Gastroesophageal sphincter (tissue), 3 donors: ENCODE data around the gene TOMM40.

ENCODE experiments used
- EP300 ChIP-seq: sonication (generic); formaldehyde crosslinking; IDR thresholded peaks from one replicate; pipeline ENCODE4 v1.6.1; 2017; ENCODE audit warnings: antibody characterized with exemption, mild to moderate bottlenecking
- POLR2A ChIP-seq, 2 donors: fragments of 450-650 bp; IDR thresholded peaks; one replicate each; pipeline ENCODE4 v1.6.1; 2017; ENCODE audit warnings: antibody characterized with exemption in 2 of 2, mild to moderate bottlenecking in 2 of 2, moderate library complexity in 1 of 2
- POLR2AphosphoS5 ChIP-seq: sonication (generic); formaldehyde crosslinking; IDR thresholded peaks from one replicate; pipeline ENCODE4 v1.6.1; 2017; ENCODE audit warnings: antibody characterized with exemption
- TF ChIP-seq, protein P1 (sequence below), 4 experiments: fragments of 200-600 bp in 2 of 4; fragments of 450-650 bp in 2 of 4; sonication (generic) in 1 of 4; IDR thresholded peaks; one replicate each; pipeline ENCODE4 v1.5.1; 2017 to 2019; ENCODE audit warnings: antibody characterized with exemption in 4 of 4, mild to moderate bottlenecking in 2 of 4, moderate library complexity in 2 of 4

DNA sequence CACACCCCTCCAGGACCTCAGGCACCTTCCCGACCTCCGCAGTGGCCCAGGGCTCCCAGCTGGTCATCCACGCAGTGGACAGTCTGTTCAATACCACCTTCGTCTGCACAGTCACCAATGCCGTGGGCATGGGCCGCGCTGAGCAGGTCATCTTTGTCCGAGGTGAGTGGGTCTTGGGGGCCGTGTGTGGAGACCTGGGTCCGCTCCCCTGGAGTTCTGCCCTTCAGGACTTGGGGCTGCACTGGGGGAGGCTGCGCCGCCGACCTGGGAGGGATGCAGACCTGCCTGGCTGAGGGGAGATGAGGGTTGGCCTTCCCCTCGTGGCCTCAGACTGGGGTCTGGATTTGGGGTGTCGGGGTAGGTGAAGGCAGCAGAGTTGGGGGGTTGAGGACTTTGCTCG, 16.7 kb upstream of the TOMM40 start:
- no peak for TF ChIP-seq EP300
- TF ChIP-seq, protein P1, sequence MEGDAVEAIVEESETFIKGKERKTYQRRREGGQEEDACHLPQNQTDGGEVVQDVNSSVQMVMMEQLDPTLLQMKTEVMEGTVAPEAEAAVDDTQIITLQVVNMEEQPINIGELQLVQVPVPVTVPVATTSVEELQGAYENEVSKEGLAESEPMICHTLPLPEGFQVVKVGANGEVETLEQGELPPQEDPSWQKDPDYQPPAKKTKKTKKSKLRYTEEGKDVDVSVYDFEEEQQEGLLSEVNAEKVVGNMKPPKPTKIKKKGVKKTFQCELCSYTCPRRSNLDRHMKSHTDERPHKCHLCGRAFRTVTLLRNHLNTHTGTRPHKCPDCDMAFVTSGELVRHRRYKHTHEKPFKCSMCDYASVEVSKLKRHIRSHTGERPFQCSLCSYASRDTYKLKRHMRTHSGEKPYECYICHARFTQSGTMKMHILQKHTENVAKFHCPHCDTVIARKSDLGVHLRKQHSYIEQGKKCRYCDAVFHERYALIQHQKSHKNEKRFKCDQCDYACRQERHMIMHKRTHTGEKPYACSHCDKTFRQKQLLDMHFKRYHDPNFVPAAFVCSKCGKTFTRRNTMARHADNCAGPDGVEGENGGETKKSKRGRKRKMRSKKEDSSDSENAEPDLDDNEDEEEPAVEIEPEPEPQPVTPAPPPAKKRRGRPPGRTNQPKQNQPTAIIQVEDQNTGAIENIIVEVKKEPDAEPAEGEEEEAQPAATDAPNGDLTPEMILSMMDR (IDR thresholded peaks at IDR 0.05), result no peak
- TF ChIP-seq POLR2AphosphoS5, result no peak
- no peak for TF ChIP-seq POLR2A (IDR thresholded peaks at IDR 0.05)
